ENCODE measurements around the gene CNIH3. TPM values are rescaled to one million over a fixed set of nuclear protein-coding genes. Genes with fewer than 3 reads are reported as not detected.

CNIH3 gene
- total and polyA plus RNA-seq, 10 of the 15 experiments (the other 5 are each of a cell fraction or from before 2014, with no cell fraction given): 0.77 to 5.8 (median 1.8) TPM

DNA sequence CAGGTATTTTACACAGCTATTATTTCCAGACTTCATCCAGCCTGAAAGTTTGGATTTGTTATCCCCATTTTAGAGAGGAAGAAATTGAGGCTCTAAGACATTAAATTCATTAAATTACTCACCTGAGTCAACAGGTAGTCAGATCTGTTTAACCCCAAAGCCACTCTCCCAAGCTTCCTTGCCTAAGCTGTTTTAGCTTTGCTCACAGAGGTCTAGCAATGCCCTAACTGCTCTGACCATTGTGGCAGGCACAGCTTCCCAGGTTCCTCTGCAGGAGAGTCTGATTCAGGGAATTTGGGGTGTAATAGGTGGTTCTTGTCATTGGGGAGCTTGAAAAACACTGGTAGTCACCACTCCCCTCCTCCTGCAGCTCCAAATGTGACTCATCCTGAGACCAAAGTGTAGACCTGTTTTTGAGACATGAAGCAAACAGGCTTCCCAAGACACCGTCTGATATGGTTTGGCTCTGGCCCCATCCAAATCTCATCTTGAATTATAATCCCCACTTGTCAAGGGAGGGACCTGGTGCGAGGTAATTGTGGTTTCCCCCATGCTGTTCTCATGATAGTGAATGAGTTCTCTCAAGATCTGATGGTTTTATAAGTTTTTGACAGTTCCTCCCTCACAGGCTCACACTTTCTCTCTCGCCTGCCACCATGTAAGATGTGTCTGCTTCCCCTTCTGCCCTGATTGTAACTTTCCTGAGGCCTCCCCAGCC is 170.6 kb downstream of the CNIH3 start:
- CTCF ChIA-PET: interaction anchor here (0.8 to 3.2 kb wide), 5 partner anchors 9 to 65 kb away, joined by 3 to 19 read pairs (median 3); no protein-coding TSS in a partner anchor
- in situ Hi-C loops (cut with MboI): no loop called here
- no peaks in the 10 kb centered on the region for H4K20me1 ChIP-seq (ENCODE audit: control insufficient read depth, insufficient read depth)

More for the DNA sequence above, 170.6 kb downstream of the CNIH3 start:
- ChIA-PET SMC1A (ENCODE audit: uncharacterized antibody, unreplicated experiment) (interaction anchor here (0.6 to 8.4 kb wide), 10 partner anchors 10 to 138 kb away, joined by 3 to 125 read pairs (median 4); no protein-coding TSS in a partner anchor), POLR2A (interaction anchor here (1.3 to 4.6 kb wide), 3 partner anchors 18 to 288 kb away, joined by 3 to 22 read pairs (median 12); no protein-coding TSS in a partner anchor), RAD21 (ENCODE audit: unreplicated experiment) (interaction anchor here (0.6 to 1.1 kb wide), 3 partner anchors 39 to 1643 kb away, joined by 4 to 13 read pairs (median 5); partner anchors contain the start of gene TLR5)
- FAIRE-seq: no peak
- Histone ChIP-seq H3K4me2 (ENCODE audit: control insufficient read depth, insufficient read depth) (no peak overlapping the region), H3K9ac (ENCODE audit: control insufficient read depth, insufficient read depth, low read length) (no peak overlapping the region), H3K4me1 (ENCODE audit: control insufficient read depth, insufficient read depth, low read length) (peaks cover 23% of the 10 kb centered on the region), H3K36me3 (ENCODE audit: control insufficient read depth in 2 of 2, insufficient read depth in 2 of 2, low read length in 1 of 2) (no peaks in the 10 kb centered on the region), H3K4me3 (no peak overlapping the region), H3K79me2 (ENCODE audit: control insufficient read depth, insufficient read depth, low read length) (no peaks in the 10 kb centered on the region), H3K27me3 (replicated peaks in 1 of 2; ENCODE audit: control insufficient read depth in 2 of 2, insufficient read depth in 2 of 2, low read length in 1 of 2) (no peaks in the 10 kb centered on the region), H2AFZ (ENCODE audit: control insufficient read depth, low read depth, low read length) (no peak overlapping the region), H3K9me3 (replicated peaks; ENCODE audit: control insufficient read depth, insufficient read depth, low read length) (peaks cover 8% of the 10 kb centered on the region; the same call in 2 of the 3 replicates), H3K27ac (ENCODE audit: control insufficient read depth, insufficient read depth) (no peak overlapping the region)
- BruUV-seq (replicated peaks): no TSS peak
- no peak for DNase-seq (ENCODE audit: low read depth, low spot score)
- TF ChIP-seq SKIL (IDR thresholded peaks at IDR 0.05; ENCODE audit: low read depth, poor library complexity, severe bottlenecking) (peak; percentile 21), HDAC6 (IDR thresholded peaks at IDR 0.05; ENCODE audit: unreplicated experiment) (no peak)
- ATAC-seq: no peak
- 31% methylated on average over 3 of the region's 3 CpGs for WGBS (ENCODE audit: insufficient coverage, insufficient replicate concordance, low lambda C conversion rate, missing lambda C conversion rate)
- intact Hi-C loops (cut with micrococcal nuclease; ENCODE audit: unreplicated experiment): no loop called here

All from GM12878 (cell line).